A673 (cell line): ENCODE data around the gene MEAF6. TPM values are rescaled to one million over a fixed set of nuclear protein-coding genes. Genes with fewer than 3 reads are reported as not detected.

Experiments used
- BruUV-seq: library from RNA; stranded (reverse); fragments of 400-500 nt; replicated peaks from 2 replicates; lab custom pipeline; 2021; lab: Mats Ljungman, UMichigan
- CTCF ChIA-PET: fragments of 300-600 bp; sonication (Branson Sonifier 250); formaldehyde crosslinking; loops from one replicate; lab custom pipeline; 2022; ENCODE audit warnings: antibody characterized with exemption; lab: Charles Lee
- POLR2A ChIA-PET: fragments of 300-600 bp; sonication (Branson Sonifier 250); formaldehyde crosslinking; loops from one replicate; lab custom pipeline; 2022; ENCODE audit warnings: antibody characterized with exemption; ENCODE audit not compliant: low non-redundant PET; lab: Charles Lee
- DNase-seq: peaks from one replicate; pipeline ENCODE4 v3.0.0-alpha.2; 2015; ENCODE audit warnings: low spot score
- H3K27ac ChIP-seq: fragments of 200-600 bp; sonication (generic); 2 replicates; pipeline ENCODE4 v1.5.1; 2016; ENCODE audit warnings: mixed run types, low read depth, mild to moderate bottlenecking, mixed read lengths, antibody characterized with exemption, low read length; ENCODE audit not compliant: poor library complexity, severe bottlenecking
- H3K27me3 ChIP-seq: fragments of 200-600 bp; sonication (generic); replicated peaks from 2 replicates; pipeline ENCODE4 v1.6.1; 2017; ENCODE audit warnings: mixed run types, low read depth, mild to moderate bottlenecking, mixed read lengths, antibody characterized with exemption, low read length; ENCODE audit not compliant: insufficient read depth, poor library complexity
- H3K36me3 ChIP-seq: fragments of 200-600 bp; sonication (generic); 2 replicates; pipeline ENCODE4 v1.6.1; 2016; ENCODE audit warnings: mixed run types, mild to moderate bottlenecking, mixed read lengths, antibody characterized with exemption, low read length; ENCODE audit not compliant: insufficient read depth, poor library complexity, severe bottlenecking
- H3K4me1 ChIP-seq: fragments of 200-600 bp; sonication (generic); 2 replicates; pipeline ENCODE4 v1.6.1; 2017; ENCODE audit warnings: mixed run types, mild to moderate bottlenecking, mixed read lengths, antibody characterized with exemption, low read length; ENCODE audit not compliant: insufficient read depth, poor library complexity, severe bottlenecking
- H3K4me3 ChIP-seq: fragments of 200-600 bp; sonication (generic); 2 replicates; pipeline ENCODE4 v1.5.1; 2016; ENCODE audit warnings: low read depth, mixed run types, mild to moderate bottlenecking, mixed read lengths, low read length; ENCODE audit not compliant: poor library complexity, severe bottlenecking
- H3K9me3 ChIP-seq: fragments of 200-600 bp; sonication (generic); 2 replicates; pipeline ENCODE4 v1.6.1; 2016; ENCODE audit warnings: mixed run types, low read depth, mild to moderate bottlenecking, mixed read lengths, antibody characterized with exemption, low read length; ENCODE audit not compliant: poor library complexity, severe bottlenecking
- EZH2 ChIP-seq: fragments of 200-600 bp; sonication (generic); IDR thresholded peaks from 2 replicates; pipeline ENCODE4 v1.6.1; 2017; ENCODE audit warnings: borderline replicate concordance, low read depth, mild to moderate bottlenecking, mixed read lengths, antibody characterized with exemption, low read length; ENCODE audit not compliant: poor library complexity, severe bottlenecking
- intact Hi-C: fragments of 100-400 bp; cut with micrococcal nuclease; formaldehyde crosslinking; loops from one replicate; pipeline ENCODE4 v1.10.0; 2022; ENCODE audit not compliant: unreplicated experiment
- total RNA-seq: library from RNA; stranded (reverse); gene quantifications from 2 replicates; pipeline ENCODE4 v1.2.3, GENCODE V29; 2021
- TF ChIP-seq, protein P1 (sequence below): fragments of 300-800, 200-600 bp; sonication (generic); conservative IDR thresholded peaks from 2 replicates; pipeline ENCODE4 v1.5.1; 2017; ENCODE audit warnings: low read depth, mild to moderate bottlenecking, antibody characterized with exemption, low read length, moderate library complexity, mixed read lengths

MEAF6 gene
- total RNA-seq, 1 experiment from 2014 or later: 73.8 TPM

DNA sequence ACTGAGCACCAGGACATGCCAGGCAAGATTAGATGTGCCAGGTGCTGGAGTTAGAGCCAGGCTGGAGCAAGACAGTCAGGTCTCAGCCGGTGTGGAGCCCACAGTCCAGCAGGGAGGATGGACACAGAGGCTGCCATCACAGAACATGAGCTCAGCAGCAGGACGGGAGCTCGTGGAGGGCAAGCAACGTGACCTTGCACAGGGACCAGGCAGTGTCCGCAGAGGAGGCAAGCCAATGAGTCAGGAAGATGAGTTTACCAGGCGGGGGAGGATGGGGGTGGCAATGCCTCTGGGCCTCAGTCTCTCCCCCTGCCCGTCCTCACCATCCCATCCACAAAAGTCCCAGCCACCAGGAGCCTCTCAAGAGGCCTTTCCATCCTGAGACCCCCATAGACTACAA, 60.9 kb downstream of the MEAF6 start:
- no peak for TF ChIP-seq EZH2
- TF ChIP-seq, protein P1, sequence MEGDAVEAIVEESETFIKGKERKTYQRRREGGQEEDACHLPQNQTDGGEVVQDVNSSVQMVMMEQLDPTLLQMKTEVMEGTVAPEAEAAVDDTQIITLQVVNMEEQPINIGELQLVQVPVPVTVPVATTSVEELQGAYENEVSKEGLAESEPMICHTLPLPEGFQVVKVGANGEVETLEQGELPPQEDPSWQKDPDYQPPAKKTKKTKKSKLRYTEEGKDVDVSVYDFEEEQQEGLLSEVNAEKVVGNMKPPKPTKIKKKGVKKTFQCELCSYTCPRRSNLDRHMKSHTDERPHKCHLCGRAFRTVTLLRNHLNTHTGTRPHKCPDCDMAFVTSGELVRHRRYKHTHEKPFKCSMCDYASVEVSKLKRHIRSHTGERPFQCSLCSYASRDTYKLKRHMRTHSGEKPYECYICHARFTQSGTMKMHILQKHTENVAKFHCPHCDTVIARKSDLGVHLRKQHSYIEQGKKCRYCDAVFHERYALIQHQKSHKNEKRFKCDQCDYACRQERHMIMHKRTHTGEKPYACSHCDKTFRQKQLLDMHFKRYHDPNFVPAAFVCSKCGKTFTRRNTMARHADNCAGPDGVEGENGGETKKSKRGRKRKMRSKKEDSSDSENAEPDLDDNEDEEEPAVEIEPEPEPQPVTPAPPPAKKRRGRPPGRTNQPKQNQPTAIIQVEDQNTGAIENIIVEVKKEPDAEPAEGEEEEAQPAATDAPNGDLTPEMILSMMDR: no peak
- Histone ChIP-seq H3K36me3 (no peaks in the 10 kb centered on the region), H3K4me1 (no peaks in the 10 kb centered on the region), H3K27me3 (no peaks in the 10 kb centered on the region), H3K4me3 (no peak overlapping the region), H3K27ac (no peak overlapping the region), H3K9me3 (no peaks in the 10 kb centered on the region)
- no TSS peak for BruUV-seq
- ChIA-PET POLR2A (no interaction called here), CTCF (interaction anchor here (1.3 kb wide), 1 partner anchor 34 kb away, joined by 5 read pairs; no protein-coding TSS in a partner anchor)
- intact Hi-C loops: loop anchor here (2.0 kb wide), 1 partner anchor 229 kb away; no protein-coding TSS in a partner anchor
- DNase-seq: no peak

GRCh38 chr1:37452416-37452815, 62.1 kb downstream of the MEAF6 start:
- DNase-seq: no peak
- no peak overlapping the region for H3K4me3 ChIP-seq
- TF ChIP-seq EZH2: no peak
- TF ChIP-seq, protein P1: no peak
- ChIA-PET POLR2A (interaction anchor here (0.6 kb wide), 1 partner anchor 48 kb away, joined by 3 read pairs; no protein-coding TSS in a partner anchor), CTCF (no interaction called here)
- intact Hi-C loops: no loop called here
- no peaks in the 10 kb centered on the region for H3K4me1 ChIP-seq
- H3K36me3 ChIP-seq: no peaks in the 10 kb centered on the region
- no peaks in the 10 kb centered on the region for H3K9me3 ChIP-seq
- H3K27me3 ChIP-seq: no peaks in the 10 kb centered on the region
- no peak overlapping the region for H3K27ac ChIP-seq
- BruUV-seq: no TSS peak

DNA sequence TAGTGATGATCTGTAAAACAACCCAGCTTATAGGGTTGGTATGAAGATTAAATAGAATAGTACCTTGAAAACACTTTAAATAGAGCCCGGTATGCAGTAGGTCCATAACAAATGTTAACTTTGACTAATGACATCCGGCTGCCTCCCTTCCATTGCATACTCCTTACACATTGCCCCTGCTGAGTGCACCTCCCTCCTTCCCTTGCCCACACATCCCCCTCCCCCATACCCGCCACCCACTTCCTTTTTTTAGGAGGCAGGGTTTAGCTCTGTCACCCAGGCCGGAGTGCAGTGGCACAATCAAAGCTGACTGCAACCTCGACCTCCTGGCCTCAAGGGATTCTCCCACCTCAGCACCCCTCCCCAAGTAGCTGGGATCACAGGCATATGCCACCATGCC, 64.6 kb downstream of the MEAF6 start:
- H3K4me1 ChIP-seq: no peaks in the 10 kb centered on the region
- no TSS peak for BruUV-seq
- POLR2A ChIA-PET: no interaction called here
- H3K36me3 ChIP-seq: no peaks in the 10 kb centered on the region
- H3K27ac ChIP-seq: no peak overlapping the region
- TF ChIP-seq EZH2: no peak
- TF ChIP-seq, protein P1: no peak
- no peaks in the 10 kb centered on the region for H3K27me3 ChIP-seq
- intact Hi-C loops: no loop called here
- no peaks in the 10 kb centered on the region for H3K9me3 ChIP-seq
- no peak overlapping the region for H3K4me3 ChIP-seq
- no peak for DNase-seq
- CTCF ChIA-PET: interaction anchor here (1.6 kb wide), 1 partner anchor 37 kb away, joined by 4 read pairs; no protein-coding TSS in a partner anchor
